A673 (cell line): ENCODE data around the gene GPNMB. TPM values are rescaled to one million over a fixed set of nuclear protein-coding genes. Genes with fewer than 3 reads are reported as not detected.

Experiments
- BruUV-seq: library from RNA; stranded (reverse); fragments of 400-500 nt; replicated peaks from 2 replicates; lab custom pipeline; 2021; lab: Mats Ljungman, UMichigan
- CTCF ChIA-PET: fragments of 300-600 bp; sonication (Branson Sonifier 250); formaldehyde crosslinking; loops from one replicate; lab custom pipeline; 2022; ENCODE audit warnings: antibody characterized with exemption; lab: Charles Lee
- POLR2A ChIA-PET: fragments of 300-600 bp; sonication (Branson Sonifier 250); formaldehyde crosslinking; loops from one replicate; lab custom pipeline; 2022; ENCODE audit warnings: antibody characterized with exemption; ENCODE audit not compliant: low non-redundant PET; lab: Charles Lee
- DNase-seq: peaks from one replicate; pipeline ENCODE4 v3.0.0-alpha.2; 2015; ENCODE audit warnings: low spot score
- H3K27ac ChIP-seq: fragments of 200-600 bp; sonication (generic); 2 replicates; pipeline ENCODE4 v1.5.1; 2016; ENCODE audit warnings: mixed run types, low read depth, mild to moderate bottlenecking, mixed read lengths, antibody characterized with exemption, low read length; ENCODE audit not compliant: poor library complexity, severe bottlenecking
- H3K27me3 ChIP-seq: fragments of 200-600 bp; sonication (generic); replicated peaks from 2 replicates; pipeline ENCODE4 v1.6.1; 2017; ENCODE audit warnings: mixed run types, low read depth, mild to moderate bottlenecking, mixed read lengths, antibody characterized with exemption, low read length; ENCODE audit not compliant: insufficient read depth, poor library complexity
- H3K36me3 ChIP-seq: fragments of 200-600 bp; sonication (generic); 2 replicates; pipeline ENCODE4 v1.6.1; 2016; ENCODE audit warnings: mixed run types, mild to moderate bottlenecking, mixed read lengths, antibody characterized with exemption, low read length; ENCODE audit not compliant: insufficient read depth, poor library complexity, severe bottlenecking
- H3K4me1 ChIP-seq: fragments of 200-600 bp; sonication (generic); 2 replicates; pipeline ENCODE4 v1.6.1; 2017; ENCODE audit warnings: mixed run types, mild to moderate bottlenecking, mixed read lengths, antibody characterized with exemption, low read length; ENCODE audit not compliant: insufficient read depth, poor library complexity, severe bottlenecking
- H3K4me3 ChIP-seq: fragments of 200-600 bp; sonication (generic); 2 replicates; pipeline ENCODE4 v1.5.1; 2016; ENCODE audit warnings: low read depth, mixed run types, mild to moderate bottlenecking, mixed read lengths, low read length; ENCODE audit not compliant: poor library complexity, severe bottlenecking
- H3K9me3 ChIP-seq: fragments of 200-600 bp; sonication (generic); 2 replicates; pipeline ENCODE4 v1.6.1; 2016; ENCODE audit warnings: mixed run types, low read depth, mild to moderate bottlenecking, mixed read lengths, antibody characterized with exemption, low read length; ENCODE audit not compliant: poor library complexity, severe bottlenecking
- CTCF ChIP-seq: fragments of 300-800, 200-600 bp; sonication (generic); conservative IDR thresholded peaks from 2 replicates; pipeline ENCODE4 v1.5.1; 2017; ENCODE audit warnings: low read depth, mild to moderate bottlenecking, antibody characterized with exemption, low read length, moderate library complexity, mixed read lengths
- EZH2 ChIP-seq: fragments of 200-600 bp; sonication (generic); IDR thresholded peaks from 2 replicates; pipeline ENCODE4 v1.6.1; 2017; ENCODE audit warnings: borderline replicate concordance, low read depth, mild to moderate bottlenecking, mixed read lengths, antibody characterized with exemption, low read length; ENCODE audit not compliant: poor library complexity, severe bottlenecking
- intact Hi-C: fragments of 100-400 bp; cut with micrococcal nuclease; formaldehyde crosslinking; loops from one replicate; pipeline ENCODE4 v1.10.0; 2022; ENCODE audit not compliant: unreplicated experiment
- total RNA-seq: library from RNA; stranded (reverse); gene quantifications from 2 replicates; pipeline ENCODE4 v1.2.3, GENCODE V29; 2021

Gene GPNMB
- total RNA-seq, 1 experiment from 2014 or later = 2.1 TPM

DNA sequence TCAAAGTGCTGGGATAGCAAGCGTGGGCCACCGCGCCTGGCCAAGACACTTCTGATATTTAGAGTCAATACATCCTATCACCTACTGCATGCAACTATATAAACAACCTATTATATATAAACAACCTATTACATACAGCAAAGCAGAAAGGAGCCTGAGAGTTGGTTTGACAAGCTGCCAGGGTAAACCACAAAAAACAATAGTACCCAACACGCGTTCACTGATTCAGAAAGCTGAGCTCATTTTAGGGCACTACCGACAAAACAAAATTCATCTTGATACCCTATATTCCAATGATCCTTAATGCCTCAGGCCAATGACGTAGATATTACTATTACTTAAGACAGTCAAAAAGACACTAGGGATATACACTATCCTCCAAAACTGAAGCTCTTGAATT, 68.8 kb downstream of the GPNMB start:
- H3K36me3 ChIP-seq = peaks cover 77% of the 10 kb centered on the region
- no peak for TF ChIP-seq CTCF
- TF ChIP-seq EZH2 = no peak
- no peaks in the 10 kb centered on the region for H3K4me1 ChIP-seq
- no peak overlapping the region for H3K27ac ChIP-seq
- intact Hi-C loops = no loop called here
- no TSS peak for BruUV-seq
- no peaks in the 10 kb centered on the region for H3K9me3 ChIP-seq
- no peak overlapping the region for H3K4me3 ChIP-seq
- H3K27me3 ChIP-seq = no peaks in the 10 kb centered on the region
- no peak for DNase-seq
- ChIA-PET CTCF (no interaction called here), POLR2A (no interaction called here)

Other genes with a start within 250 kb of the GPNMB start
- 42.0 and 47.9 TPM in 2 replicates for gene HYCC1, start 232.6 kb upstream of the GPNMB start, total RNA-seq
- 43.0 and 43.8 TPM in 2 replicates for gene KLHL7, start 141.0 kb upstream of the GPNMB start, total RNA-seq
- 31.0 and 38.2 TPM in 2 replicates for gene NUP42, start 64.7 kb upstream of the GPNMB start, total RNA-seq
- gene MALSU1, start 52.6 kb downstream of the GPNMB start, total RNA-seq = 92.1 and 92.6 TPM in 2 replicates
- gene IGF2BP3, start 223.7 kb downstream of the GPNMB start, total RNA-seq = 75.3 and 85.4 TPM in 2 replicates